Stimulated activated CD4-positive, alpha-beta T cell treated with anti-CD3 and anti-CD28 coated beads, Interleukin-1b, Interleukin-23, amount 100 ng/mL, for 48 hours (primary cell): ENCODE results near the gene MYH14.
A peak's percentile ranks its signal among the peaks of the same experiment; 100 is the strongest.

Experiments used
- DNase-seq: peaks from one replicate; pipeline ENCODE4 v3.0.0-alpha.2; 2020

MYH14 gene

GRCh38 chr19:50300051-50300450, 96.6 kb downstream of the MYH14 start:
- DNase-seq: no peak

- peak; percentile 31 for DNase-seq
Observed at GRCh38 chr19:50300814-50301606, 97.6 kb downstream of the MYH14 start.

DNA sequence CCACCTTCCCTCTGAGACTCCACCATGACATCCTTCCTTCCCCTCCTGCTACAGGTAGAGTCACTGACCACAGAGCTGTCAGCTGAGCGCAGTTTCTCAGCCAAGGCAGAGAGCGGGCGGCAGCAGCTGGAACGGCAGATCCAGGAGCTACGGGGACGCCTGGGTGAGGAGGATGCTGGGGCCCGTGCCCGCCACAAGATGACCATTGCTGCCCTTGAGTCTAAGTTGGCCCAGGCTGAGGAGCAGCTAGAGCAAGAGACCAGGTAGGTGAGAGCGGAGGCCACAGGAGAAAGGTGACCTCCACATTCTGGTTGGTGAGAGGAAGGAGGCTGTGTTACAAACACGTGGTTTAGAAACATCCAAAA, 98.2 kb downstream of the MYH14 start:
- DNase-seq: no peak

DNA sequence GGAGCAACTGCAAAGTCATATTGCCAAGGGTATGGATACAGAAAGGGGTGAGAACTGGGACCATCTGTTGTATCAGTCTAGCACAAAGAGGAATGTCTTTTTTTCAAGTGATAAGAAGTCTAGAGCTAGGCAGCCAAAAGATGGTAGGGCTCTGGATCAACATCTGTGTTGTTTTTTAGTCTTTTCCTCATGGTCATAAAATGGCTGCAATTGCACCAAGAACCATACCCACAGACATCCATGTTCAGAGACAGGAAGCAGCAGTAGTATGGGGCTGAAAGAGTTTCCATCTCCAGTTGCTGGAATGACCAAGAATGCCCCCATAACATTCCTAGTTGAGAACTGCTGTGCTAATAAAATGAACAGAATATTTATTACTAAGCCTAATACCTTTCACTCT, 100.1 kb downstream of the MYH14 start:
- DNase-seq: no peak

GRCh38 chr19:50308991-50309390, 105.6 kb downstream of the MYH14 start:
- DNase-seq: no peak

DNA sequence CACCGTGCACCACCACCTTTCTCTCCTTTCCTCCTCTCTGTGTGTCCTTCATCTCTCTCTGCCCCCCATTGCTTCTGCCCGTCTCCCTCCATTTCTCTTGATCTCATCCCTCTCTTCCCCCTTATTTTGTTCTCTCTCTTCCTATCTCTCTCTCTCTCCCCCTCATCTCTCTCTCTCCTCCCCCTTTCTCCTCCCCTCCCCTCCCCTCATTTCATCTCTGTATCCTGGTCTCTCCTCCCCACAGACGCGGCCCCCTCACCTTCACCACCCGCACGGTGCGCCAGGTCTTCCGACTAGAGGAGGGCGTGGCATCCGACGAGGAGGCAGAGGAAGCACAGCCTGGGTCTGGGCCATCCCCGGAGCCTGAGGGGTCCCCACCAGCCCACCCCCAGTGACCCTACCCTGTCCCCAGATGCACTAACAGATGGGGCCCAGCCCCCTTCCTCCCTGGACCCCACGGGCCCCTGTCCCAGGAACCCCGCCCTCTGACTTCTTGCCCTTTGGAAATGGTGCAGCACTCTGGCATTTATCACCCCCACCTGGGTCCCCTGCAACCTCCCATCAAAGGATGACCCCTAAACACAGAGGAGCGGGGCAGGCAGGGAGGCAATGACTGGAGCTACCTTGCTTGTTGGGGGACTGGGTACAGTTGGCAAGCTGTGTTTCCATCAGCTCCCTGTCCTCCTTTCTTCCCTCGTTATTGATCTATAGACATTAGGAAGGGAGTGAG, 106.1 kb downstream of the MYH14 start:
- no peak for DNase-seq

DNA sequence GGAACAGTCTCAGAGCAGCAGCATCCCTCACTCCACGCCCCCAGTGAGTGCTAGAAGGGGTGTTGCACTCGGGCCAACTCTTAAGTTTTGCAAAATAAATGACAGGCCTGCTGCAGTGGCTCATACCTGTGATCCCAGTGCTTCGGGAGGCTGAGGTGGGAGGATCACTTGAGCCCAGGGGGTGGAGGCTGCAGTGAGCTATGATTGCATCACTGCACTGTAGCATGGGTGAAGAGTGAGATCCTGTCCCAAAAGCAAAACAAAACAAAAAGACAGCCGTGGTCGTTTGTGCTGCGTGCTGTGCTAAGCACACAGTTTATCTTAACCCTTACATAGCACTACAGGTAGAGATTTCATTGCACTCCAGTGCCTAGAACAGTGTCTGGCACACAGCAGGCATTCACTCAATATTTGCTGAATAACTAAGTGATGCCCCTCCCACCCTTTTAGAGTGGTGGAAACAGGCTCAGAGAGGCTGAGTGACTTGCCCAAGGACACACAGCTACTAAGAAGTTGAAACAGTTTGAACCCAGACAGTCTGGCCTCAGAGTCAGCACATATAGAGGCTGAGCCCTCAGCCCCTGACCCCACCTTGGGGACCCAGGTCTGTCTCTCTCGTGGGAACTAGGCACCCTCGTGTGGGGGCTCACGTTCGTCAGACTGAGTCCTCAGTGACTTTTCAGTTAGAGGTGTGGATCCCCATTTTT, 107.5 kb downstream of the MYH14 start:
- no peak for DNase-seq

- no peak for DNase-seq
Observed at GRCh38 chr19:50311723-50312635, 108.6 kb downstream of the MYH14 start.

DNA sequence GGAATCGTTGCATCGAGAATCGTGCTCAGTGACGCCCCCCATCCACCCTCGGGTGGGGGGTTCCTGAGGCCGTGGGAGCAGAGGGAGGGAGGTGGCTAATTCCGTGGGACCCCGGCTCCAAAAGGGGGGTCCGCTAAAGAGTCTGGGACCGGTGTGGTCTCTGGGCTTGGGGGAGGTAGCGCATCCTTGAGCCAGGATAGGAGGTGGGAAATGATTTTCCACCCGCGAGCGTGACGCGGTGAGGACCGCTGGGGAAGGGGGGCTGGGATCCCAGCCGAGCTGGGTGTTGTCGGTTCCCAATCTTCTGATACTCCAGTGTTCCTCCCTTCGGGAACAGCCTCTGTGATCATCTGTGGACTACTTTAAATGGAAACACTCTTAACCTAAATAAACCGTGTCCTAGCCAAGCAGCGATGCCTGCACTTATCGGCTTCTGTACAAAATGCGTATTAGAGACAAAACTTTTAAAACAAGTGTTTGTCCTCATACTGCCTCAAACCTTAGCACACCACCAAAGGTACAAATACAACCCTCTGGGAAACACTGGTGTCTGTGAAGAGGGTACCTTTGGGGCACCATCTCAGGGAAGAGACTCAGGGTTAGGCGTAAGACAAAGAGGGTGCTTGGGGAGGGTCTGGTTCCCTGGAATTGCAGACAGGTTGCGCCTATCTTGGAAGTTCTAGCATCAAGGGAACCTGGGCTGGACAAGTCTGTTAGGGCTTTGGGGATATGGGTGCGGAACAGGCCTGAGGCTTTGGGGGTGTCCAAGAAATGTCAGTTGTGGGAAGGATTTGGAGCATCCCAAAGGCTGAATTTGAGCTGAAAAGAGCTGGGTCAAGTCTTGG, 109.8 kb downstream of the MYH14 start:
- no peak for DNase-seq

DNA sequence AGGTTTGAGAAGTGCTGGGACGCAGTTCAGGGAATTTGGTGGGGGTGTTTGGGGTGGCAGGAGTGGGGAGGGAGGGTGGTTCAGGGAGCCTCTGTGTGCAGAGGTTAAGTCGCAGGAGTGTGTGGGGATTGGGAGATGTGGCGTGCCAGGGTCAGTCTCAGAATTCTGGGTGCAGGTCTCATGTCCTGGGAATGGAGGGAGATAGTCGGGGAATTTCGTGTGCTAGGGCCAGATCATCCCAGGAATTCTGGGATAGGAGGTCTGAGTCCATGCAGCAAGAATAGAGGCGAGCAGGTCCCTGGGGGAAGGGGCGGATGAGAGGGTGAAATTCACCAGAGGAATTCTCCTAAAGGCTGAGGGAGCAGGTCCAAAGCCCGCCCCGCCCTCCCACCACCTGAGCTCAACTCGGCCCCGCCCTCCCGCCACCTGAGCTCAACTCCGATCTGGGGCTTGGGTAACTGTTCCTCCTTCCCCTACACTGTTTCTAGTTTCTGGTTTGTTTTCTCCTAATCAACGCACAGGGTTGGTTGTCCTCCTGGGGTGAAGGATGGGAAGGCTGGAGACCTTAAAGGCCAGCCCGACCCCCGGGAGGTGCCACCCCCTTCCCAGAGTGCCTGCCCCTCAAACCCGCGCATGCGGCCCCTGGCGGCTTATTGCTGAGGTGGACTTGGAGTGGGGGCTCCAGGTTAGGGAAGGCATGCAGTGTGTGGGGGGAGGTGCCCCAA, 110.6 kb downstream of the MYH14 start:
- no peak for DNase-seq

- no peak for DNase-seq
Observed at GRCh38 chr19:50314724-50315708, 111.6 kb downstream of the MYH14 start.

- DNase-seq: peak; percentile 40
Observed at GRCh38 chr19:50315773-50316448, 112.5 kb downstream of the MYH14 start.

DNA sequence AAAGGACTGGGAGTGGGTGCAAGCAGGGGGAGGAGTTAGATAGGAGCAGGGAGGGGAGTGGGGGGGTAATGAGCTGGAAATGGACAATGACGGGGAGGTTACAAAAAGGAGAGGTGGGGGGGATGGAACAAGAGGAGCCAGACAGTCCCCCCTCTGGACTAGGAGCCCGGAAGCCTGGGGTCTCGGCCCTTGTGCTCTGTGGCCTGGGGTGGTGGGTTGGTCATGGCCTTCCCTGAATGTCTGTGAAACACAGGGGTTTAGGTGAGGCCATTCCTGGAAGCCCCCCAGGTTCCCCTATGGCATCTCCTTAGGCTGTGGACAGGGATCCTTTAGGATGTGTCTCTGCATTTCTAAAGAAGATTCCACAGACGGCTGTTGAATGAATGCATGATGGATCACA, 113.7 kb downstream of the MYH14 start:
- DNase-seq: no peak

DNA sequence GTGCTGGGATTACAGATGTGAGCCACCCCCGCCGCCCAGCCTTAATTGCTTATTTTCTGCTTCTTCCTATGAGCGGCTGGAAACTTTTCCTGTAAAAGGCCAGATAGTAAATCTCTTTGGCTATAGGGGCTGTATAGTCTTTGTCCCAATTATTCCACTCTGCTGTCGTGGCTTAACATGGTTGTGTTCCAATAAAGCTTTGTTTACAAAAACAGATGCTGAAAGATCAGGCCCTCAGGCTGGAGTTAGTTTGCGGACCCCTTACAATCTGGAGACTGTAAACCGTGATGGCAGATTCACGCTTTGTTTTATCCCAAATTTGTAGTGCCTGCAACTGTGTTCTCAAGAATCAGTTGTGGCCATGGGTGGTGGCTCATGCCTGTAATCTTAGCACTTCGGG, 115.0 kb downstream of the MYH14 start:
- DNase-seq: no peak

DNA sequence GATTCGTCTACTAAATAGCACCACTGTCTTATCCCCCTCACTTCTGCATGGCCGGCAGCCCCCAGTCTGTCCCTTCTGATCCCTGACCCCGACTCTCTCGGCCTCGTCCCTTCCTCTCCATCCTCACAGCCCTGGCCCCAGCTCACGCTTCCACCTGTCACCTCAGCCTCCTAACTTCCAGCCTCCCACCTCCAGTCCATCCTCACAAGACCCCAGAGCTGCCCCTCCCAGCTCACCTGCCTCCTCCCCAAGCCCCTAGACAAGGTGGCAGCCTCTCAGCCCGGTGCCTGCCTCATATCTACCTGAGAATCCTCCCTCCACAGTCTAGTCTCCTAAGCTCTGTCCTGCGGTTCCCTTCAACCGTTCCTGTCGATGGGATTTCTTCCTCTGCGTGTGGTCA, 115.7 kb downstream of the MYH14 start:
- no peak for DNase-seq

DNA sequence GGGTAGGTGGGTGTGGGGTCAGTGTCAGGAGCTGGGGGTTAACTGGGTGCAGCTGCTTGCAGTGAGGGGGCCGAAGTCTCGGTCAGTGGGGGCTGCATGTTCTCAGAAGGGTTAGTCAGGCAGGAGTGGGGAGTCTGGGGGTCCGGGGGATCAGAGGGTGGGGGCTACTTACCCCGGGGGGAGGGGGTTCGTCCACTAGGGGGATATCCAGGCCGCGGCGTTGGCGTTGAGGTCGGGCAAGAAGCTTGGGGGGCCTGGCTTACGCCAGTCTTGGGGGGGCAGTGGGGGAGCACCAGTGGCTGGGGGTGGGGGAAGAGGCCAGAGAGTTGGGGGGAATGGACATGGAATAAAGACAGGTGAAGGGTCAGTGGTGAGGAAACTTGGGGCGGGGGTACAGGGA, 116.6 kb downstream of the MYH14 start:
- no peak for DNase-seq

DNA sequence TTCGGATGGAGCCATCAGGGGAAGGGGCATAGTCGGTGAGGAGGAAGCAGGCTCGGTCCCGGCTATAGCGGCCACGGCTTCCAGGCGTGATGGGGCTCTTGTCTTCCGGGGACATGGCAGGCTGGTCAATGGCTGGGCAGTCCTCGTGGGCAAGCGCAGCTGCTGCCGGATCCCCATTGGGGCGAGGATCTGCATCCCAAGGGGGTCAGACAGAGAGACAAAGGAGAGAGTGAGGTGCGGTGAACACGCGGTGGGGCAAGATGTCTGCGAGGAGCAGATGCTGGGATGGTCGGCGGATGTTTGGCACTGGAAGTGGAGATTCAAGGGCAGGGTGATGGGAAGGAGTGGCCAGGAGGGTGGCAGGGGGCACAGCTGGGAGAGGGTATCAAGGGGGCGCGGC, 117.2 kb downstream of the MYH14 start:
- no peak for DNase-seq

- no peak for DNase-seq
Observed at GRCh38 chr19:50321831-50322230, 118.4 kb downstream of the MYH14 start.

DNA sequence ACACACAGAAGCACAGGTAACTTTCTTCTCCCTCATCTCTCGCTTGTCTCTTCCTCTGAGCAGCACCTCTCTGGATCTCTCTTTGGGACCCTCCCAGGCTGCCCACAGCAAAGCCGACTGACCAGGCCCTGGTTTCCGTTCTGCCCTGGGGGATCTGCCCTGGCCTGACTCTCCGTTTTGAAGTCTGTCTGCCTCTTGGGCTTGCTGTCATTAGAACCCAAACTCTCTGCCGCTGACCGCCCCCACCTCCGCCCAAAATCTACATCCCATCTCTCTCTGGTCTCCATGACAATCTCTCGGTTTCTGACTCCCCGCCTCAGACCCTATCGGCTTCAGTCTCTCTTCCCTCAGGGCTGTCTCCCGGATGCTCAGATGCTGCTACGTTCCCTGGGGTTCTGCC, 118.8 kb downstream of the MYH14 start:
- DNase-seq: no peak
